ENCODE data around the gene PILRA.
"Not testable (repeated sequence)": the region's sequence is repeated elsewhere in the genome, so short reads cannot be mapped to it uniquely, and the experiment has no call there.

Gene PILRA

DNA sequence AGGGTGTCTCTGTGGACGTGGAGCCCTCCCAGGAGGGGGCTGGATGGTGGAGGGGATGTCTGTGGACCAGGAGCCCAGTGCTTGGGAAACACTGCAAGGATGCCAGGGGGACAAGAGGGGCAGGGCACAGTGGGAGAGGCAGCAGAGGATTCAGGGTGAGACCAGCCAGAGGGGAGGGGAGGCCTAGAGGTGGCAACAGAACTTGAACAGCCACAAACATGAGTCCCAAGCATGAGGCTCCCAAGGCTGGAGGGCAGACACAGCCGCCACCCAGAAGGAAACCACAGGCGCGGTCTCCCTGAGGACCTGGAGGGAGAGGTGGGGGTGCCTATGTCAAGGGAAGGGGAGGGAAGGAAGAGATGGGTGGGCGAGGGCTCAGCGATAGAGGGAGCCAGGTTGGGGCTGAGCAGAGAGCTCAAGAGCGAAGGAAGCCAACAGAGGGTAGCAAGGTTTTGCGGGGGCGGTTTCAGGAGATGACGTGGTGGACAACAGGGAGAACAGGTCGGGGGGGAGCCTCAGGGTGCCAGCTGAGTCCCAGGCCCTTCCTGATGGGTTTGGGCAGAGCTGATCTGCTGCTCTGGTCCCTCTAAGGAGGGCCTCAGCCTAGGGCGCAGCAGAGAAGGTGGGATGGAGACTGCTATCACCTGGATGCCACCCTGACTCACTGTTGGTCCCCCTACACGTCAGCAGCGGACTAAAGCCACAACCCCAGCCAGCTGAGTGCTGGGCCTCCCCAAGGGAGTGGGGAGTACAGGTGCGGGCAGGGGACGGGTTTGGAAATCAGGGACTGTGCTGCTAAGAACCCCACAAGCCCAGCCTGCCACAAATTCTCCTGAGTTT, 6.7 kb upstream of the PILRA start:
- intact Hi-C loops (cut with micrococcal nuclease), result no loop called here

DNA sequence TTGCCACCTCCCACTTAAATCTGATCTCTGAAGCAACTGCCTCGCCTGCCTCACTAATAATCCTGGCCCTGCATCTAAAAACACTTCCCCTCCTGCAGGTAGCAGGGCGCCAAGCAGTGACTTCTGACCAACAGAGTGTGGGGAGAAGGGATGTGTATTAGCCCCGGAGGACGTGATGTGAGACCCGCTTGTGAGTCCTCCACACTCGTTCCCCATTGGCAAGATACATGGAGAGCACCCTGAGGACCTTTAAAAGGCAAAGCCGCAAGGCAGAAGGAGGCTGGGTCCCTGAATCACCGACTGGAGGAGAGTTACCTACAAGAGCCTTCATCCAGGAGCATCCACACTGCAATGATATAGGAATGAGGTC, 6.1 kb upstream of the PILRA start:
- H3K27ac Mint-ChIP-seq, result peak overlapping the region; percentile 88

More for the DNA sequence above, 6.7 kb upstream of the PILRA start:
- H3K4me1 Mint-ChIP-seq (ENCODE audit: low read depth), result peaks cover 83% of the 10 kb centered on the region
- no peaks in the 10 kb centered on the region for H3K9me3 Mint-ChIP-seq
- no peaks in the 10 kb centered on the region for H3K27me3 Mint-ChIP-seq
- peak overlapping the region; percentile 88 for H3K27ac Mint-ChIP-seq
- H3K36me3 Mint-ChIP-seq (ENCODE audit: low read depth), result peaks cover 43% of the 10 kb centered on the region
- peak overlapping the region; percentile 41 for H3K4me3 Mint-ChIP-seq

DNA sequence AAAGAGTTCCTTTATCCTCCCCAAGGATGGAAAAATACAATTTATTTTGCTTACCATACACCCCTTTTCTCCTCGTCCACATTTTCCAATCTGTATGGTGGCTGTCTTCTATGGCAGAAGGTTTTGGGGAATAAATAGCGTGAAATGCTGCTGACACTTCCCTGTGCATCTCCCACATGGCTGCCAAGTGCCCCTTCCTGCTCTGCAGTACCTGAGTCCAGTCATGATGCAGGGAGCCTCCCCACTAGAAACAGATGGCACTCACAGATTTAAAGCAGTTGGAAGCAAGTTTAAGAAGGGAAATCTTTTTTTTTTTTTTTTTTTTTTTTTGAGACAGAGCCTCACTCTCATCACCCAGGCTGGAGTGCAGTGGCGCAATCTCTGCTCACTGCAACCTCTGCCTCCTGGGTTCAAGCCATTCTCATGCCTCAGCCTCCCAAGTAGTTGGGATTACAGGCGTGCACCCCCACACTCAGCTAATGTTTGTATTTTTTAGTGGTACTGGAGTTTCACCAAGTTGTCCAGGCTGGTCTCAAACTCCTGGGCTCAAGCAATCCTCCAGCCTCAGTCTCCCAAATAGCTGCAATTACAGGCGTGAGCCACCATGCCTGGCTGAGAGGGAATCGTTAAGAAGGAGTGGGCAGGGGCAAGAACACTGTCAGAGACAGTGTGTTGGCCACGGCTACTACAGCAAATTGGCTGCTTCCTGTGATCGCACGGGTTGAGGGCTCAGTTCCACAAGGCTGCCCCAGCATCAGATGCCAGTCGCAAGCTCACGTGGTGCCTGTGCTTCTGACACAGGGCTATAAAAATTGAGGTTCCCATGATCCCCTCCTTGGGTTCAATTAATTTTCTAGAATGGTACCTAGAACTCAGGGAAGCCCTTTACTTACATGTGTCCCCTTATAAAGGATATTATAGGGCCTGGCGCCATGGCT, 5.3 kb upstream of the PILRA start:
- H3K4me3 Mint-ChIP-seq, result no peak overlapping the region

More for the DNA sequence above, 6.1 kb upstream of the PILRA start:
- Mint-ChIP-seq H3K4me3 (no peak overlapping the region), H3K27me3 (no peaks in the 10 kb centered on the region), H3K36me3 (ENCODE audit: low read depth) (peaks cover 37% of the 10 kb centered on the region), H3K9me3 (no peaks in the 10 kb centered on the region), H3K4me1 (ENCODE audit: low read depth) (peaks cover 89% of the 10 kb centered on the region)
- intact Hi-C loops (cut with micrococcal nuclease), result no loop called here

DNA sequence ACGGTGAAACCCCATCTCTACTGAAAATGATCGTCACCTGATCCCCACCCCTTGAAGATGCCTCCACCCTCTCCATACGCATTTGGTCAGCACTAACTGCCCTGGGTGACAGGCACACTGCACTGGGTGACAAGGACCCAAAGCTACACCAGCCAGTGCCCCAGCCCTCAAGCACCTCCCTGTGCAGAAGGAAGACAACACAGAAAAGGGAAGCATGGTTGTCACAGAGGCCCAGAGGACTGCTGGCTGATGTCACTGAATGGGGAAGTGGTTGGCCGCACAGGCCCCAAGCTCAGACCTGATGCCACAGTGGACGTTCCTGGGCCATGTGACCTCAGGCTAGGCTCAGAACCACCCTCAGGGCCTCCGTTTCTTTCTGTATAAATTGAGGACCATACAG, 4.2 kb upstream of the PILRA start:
- Mint-ChIP-seq H3K4me3 (peak overlapping the region; percentile 9), H3K4me1 (ENCODE audit: low read depth) (peaks cover 96% of the 10 kb centered on the region), H3K9me3 (no peaks in the 10 kb centered on the region), H3K36me3 (ENCODE audit: low read depth) (peaks cover 26% of the 10 kb centered on the region), H3K27me3 (no peaks in the 10 kb centered on the region), H3K27ac (peak overlapping the region; percentile 88)
- intact Hi-C loops (cut with micrococcal nuclease), result loop anchor here (1.0 to 2.0 kb wide), 2 partner anchors 11 to 60 kb away; partner anchors contain the start of genes MEPCE and ZCWPW1

More for the DNA sequence above, 5.3 kb upstream of the PILRA start:
- H3K27me3 Mint-ChIP-seq, result no peaks in the 10 kb centered on the region
- peak overlapping the region; percentile 88 for H3K27ac Mint-ChIP-seq
- intact Hi-C loops (cut with micrococcal nuclease), result loop anchor here (2.0 kb wide), 1 partner anchor 61 kb away; the partner anchor contains the start of genes MEPCE and ZCWPW1
- peaks cover 29% of the 10 kb centered on the region for H3K36me3 Mint-ChIP-seq (ENCODE audit: low read depth)
- peaks cover 96% of the 10 kb centered on the region for H3K4me1 Mint-ChIP-seq (ENCODE audit: low read depth)
- H3K9me3 Mint-ChIP-seq, result no peaks in the 10 kb centered on the region

DNA sequence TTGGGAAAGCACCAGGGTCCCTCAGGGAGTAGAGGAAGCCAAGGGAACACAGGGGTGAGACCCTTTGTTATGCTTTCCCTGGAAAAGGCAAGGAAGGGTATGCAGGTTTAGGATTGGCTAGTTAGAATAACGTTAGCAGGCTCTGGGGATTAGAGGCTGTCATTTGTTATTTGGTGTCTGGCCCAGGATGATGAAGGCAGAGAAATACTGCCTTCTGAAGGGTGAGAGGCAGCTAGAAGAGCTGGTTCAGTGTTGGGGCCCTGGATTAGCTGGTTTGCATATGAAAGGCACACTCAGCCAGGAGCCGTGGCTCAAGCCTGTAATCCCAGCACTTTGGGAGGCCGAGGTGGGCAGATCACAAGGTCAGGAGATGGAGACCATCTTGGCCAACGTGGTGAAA, 3.0 kb upstream of the PILRA start:
- H3K4me1 Mint-ChIP-seq (ENCODE audit: low read depth), result peaks cover 98% of the 10 kb centered on the region

DNA sequence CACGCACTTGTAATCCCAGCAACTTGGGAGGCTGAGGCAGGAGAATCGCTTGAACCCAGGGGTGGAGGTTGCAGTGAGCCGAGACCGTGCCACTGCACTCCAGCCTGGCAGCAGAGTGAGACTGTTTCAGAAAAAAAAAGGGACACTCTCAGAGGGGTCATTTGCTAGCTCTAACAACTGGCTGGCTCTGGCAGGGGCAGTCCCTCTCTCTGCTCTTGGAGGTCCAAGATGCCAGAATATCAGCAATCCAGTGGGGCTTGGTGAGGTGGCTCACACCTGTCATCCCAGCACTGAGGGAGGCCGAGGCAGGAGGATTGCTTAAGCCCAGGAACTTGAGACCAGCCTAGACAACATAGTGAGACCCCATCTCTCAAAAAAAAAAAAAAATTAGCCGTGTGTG, 2.5 kb upstream of the PILRA start:
- Mint-ChIP-seq H3K4me1 (ENCODE audit: low read depth) (peaks cover 98% of the 10 kb centered on the region), H3K9me3 (no peaks in the 10 kb centered on the region), H3K27me3 (no peaks in the 10 kb centered on the region), H3K4me3 (peak overlapping the region; percentile 10), H3K36me3 (ENCODE audit: low read depth) (peaks cover 39% of the 10 kb centered on the region), H3K27ac (peak overlapping the region; percentile 88)
- intact Hi-C loops (cut with micrococcal nuclease), result no loop called here

More for the DNA sequence above, 3.0 kb upstream of the PILRA start:
- Mint-ChIP-seq H3K9me3 (no peaks in the 10 kb centered on the region), H3K27ac (peak overlapping the region; percentile 88), H3K36me3 (ENCODE audit: low read depth) (peaks cover 35% of the 10 kb centered on the region), H3K27me3 (no peaks in the 10 kb centered on the region), H3K4me3 (no peak overlapping the region)
- intact Hi-C loops (cut with micrococcal nuclease), result no loop called here

DNA sequence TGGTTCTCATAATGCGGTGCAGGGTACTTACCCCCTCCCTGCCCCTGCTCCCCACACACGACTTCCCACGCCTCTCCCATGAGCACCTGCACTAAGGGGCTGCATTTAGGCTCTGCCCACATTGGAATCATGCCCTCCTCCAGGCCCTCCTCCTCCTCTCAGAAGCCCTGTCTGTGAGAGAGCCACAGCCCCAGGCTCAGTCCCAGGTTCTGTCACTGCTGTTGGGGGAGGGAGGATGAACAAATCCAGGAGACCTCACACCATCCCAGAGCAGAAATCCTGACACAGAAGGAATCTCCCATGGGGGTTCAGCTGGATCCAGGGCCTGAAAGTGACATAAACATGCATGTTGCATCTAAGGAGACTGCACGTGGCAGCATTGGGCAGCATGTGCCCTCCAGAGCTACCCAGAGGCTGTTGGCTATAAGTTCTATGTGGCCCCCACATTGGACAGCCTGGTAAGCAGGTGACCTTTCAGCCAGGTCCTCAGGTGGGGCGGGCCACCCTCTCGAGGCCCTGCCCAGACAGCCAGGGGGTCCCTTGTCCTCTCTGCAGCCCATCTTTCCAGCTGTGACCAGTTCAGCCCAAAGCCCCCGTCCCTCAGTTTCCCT, 1.6 kb upstream of the PILRA start:
- H3K9me3 Mint-ChIP-seq, result no peaks in the 10 kb centered on the region
- H3K4me1 Mint-ChIP-seq (ENCODE audit: low read depth), result peaks cover 98% of the 10 kb centered on the region
- peak overlapping the region; percentile 88 for H3K27ac Mint-ChIP-seq
- H3K27me3 Mint-ChIP-seq, result no peaks in the 10 kb centered on the region
- peaks cover 43% of the 10 kb centered on the region for H3K36me3 Mint-ChIP-seq (ENCODE audit: low read depth)
- no peak overlapping the region for H3K4me3 Mint-ChIP-seq
- intact Hi-C loops (cut with micrococcal nuclease), result no loop called here

DNA sequence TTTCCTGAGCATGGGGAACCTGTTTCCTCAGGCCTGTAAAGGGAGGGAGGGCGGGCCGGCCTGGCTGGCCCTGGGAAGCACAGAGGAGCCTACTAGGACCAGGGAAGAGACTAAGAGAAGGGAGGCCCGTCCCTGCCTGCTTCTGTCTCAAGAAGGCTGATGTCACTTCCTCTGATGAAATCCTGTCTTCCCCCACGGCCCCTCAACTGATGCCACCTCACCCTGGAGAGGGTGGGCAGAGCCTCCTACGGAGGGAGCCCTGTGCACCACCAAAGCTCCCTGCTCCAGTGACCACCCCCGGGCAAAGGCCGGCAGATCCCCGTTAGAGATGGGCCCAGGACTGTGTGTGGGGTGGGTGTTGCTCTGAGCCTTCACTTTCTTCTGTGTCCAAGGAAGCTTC, 1.0 kb upstream of the PILRA start:
- Mint-ChIP-seq H3K4me1 (ENCODE audit: low read depth) (peaks cover 94% of the 10 kb centered on the region), H3K4me3 (peak overlapping the region; percentile 87), H3K27me3 (no peaks in the 10 kb centered on the region), H3K36me3 (ENCODE audit: low read depth) (peaks cover 46% of the 10 kb centered on the region), H3K27ac (peak overlapping the region; percentile 88), H3K9me3 (no peaks in the 10 kb centered on the region)
- intact Hi-C loops (cut with micrococcal nuclease), result no loop called here

DNA sequence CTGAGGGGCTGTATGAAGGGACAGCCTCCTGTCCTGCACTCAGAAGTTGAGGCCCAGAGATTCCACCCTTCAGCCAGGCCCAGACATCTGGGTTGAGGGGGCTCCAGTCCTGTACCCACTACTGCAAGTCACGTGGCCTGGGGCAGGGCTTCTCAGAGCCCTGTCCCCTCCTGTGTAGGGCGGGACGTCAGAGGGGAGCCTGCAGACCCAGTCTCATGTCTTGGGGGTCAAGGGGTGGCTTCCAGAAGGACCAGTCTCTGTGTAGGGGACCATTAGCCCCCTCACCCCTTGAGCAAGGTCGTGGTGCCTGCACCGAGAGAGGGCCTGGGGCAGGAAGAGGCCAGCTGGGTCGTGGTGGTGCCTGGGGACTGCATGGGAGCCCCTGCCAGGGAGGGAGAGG, 593 bp upstream of the PILRA start:
- peak overlapping the region; percentile 87 for H3K4me3 Mint-ChIP-seq
- no peaks in the 10 kb centered on the region for H3K9me3 Mint-ChIP-seq
- H3K4me1 Mint-ChIP-seq (ENCODE audit: low read depth), result peaks cover 90% of the 10 kb centered on the region
- no peaks in the 10 kb centered on the region for H3K27me3 Mint-ChIP-seq
- H3K27ac Mint-ChIP-seq, result peak overlapping the region; percentile 88
- intact Hi-C loops (cut with micrococcal nuclease), result no loop called here
- peaks cover 46% of the 10 kb centered on the region for H3K36me3 Mint-ChIP-seq (ENCODE audit: low read depth)

DNA sequence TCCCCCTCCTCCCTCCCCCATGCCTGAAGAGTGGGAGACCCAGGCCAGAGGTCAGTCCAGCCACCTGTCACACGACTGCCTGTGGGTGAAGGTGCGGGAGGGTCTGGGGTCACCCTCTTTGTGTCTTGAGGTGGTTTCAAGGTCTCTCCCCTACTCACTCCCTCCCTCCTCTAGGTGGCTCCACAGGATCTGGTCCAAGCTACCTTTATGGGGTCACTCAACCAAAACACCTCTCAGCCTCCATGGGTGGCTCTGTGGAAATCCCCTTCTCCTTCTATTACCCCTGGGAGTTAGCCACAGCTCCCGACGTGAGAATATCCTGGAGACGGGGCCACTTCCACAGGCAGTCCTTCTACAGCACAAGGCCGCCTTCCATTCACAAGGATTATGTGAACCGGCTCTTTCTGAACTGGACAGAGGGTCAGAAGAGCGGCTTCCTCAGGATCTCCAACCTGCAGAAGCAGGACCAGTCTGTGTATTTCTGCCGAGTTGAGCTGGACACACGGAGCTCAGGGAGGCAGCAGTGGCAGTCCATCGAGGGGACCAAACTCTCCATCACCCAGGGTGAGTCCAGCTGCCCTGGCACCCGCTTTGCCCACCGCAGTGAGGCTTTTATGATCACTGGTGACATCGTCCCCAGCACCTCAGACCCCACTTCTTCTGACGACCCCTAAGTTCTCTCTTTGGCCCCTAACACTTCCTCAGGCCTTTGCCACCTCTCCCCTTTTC, 747 bp downstream of the PILRA start:
- H3K9me3 Mint-ChIP-seq; intact Hi-C loops (cut with micrococcal nuclease); H3K27me3 Mint-ChIP-seq: not testable (repeated sequence)
- peak overlapping the region; percentile 88 for H3K27ac Mint-ChIP-seq
- H3K36me3 Mint-ChIP-seq (ENCODE audit: low read depth), result peaks cover 55% of the 10 kb centered on the region
- H3K4me3 Mint-ChIP-seq, result peak overlapping the region; percentile 87
- H3K4me1 Mint-ChIP-seq (ENCODE audit: low read depth), result peaks cover 90% of the 10 kb centered on the region

DNA sequence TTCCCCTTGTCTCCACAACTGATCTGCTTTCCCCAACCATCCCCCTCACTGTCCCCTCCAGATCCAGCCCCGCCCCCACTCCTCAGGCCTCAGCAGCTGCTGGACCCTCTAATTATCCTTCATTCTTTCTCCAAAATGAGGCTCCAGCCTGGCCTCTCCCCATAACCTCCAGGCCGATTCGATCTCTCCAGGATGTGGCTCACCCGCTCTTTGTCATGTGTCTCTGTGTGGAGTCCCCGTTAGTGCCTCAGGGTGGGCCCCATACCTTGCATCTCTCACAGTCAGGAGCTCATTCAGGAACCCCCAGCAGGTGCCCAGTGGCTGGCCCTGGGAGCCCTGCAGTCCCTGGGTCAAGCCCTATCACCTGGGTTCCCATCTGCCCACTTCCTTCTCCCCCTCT, 1.3 kb downstream of the PILRA start:
- peaks cover 87% of the 10 kb centered on the region for H3K4me1 Mint-ChIP-seq (ENCODE audit: low read depth)
- peaks cover 55% of the 10 kb centered on the region for H3K36me3 Mint-ChIP-seq (ENCODE audit: low read depth)
- H3K9me3 Mint-ChIP-seq, result no peaks in the 10 kb centered on the region
- peak overlapping the region; percentile 88 for H3K27ac Mint-ChIP-seq
- intact Hi-C loops (cut with micrococcal nuclease), result no loop called here
- H3K27me3 Mint-ChIP-seq, result no peaks in the 10 kb centered on the region
- H3K4me3 Mint-ChIP-seq, result peak overlapping the region; percentile 87

DNA sequence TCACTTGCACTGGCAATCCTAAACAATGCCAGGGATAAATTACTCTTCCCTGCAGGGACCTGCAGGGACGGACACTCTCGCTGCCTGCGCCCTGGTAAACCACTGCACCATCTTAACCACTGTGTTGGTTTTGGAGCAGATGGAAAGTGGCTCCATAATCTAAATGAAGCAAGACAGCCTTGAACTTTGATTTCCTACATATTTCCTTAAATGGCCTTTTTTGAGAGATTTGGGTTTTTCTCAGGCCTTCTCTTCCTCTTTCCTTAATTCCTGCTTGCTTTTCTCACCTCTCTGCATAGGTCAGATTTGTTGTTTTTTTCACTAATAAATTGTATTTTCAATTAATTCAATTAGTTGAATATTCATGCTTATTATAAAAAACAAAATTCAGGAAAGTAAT, 2.8 kb downstream of the PILRA start:
- H3K27me3 Mint-ChIP-seq, result no peaks in the 10 kb centered on the region
- peak overlapping the region; percentile 87 for H3K4me3 Mint-ChIP-seq
- peaks cover 84% of the 10 kb centered on the region for H3K4me1 Mint-ChIP-seq (ENCODE audit: low read depth)
- intact Hi-C loops (cut with micrococcal nuclease), result no loop called here
- no peaks in the 10 kb centered on the region for H3K9me3 Mint-ChIP-seq
- peaks cover 58% of the 10 kb centered on the region for H3K36me3 Mint-ChIP-seq (ENCODE audit: low read depth)
- H3K27ac Mint-ChIP-seq, result peak overlapping the region; percentile 88

DNA sequence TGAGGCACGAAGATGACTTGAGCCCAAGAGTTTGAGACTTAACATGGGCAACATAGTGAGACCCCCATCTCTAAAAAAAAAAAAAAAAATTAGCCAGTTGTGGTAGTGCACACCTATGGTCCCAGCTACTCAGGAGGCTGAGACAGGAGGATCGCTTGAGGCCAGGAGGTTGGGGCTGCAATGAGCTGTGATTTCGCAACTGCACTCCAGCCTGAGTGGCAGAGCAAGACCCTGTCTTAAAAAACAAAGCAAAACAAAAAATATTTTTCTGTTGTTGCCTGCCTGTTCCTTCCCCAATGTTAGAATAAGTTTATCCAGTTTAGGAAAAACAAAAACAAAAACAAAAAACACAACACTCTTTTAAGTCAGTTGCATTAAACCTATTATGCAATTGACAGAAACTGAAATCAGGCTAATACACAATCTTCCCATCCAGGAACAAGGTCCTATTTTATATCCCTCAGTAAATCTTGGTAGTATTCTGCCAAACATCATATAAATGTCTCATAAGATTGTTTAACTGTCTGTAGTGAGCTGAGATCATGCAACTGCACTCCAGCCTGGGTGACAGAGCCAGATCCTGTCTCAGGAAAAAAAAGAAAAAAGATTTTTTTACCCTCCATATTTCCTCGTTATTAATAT, 4.9 kb downstream of the PILRA start:
- intact Hi-C loops (cut with micrococcal nuclease), result no loop called here
- peak overlapping the region; percentile 60 for H3K4me3 Mint-ChIP-seq
- H3K9me3 Mint-ChIP-seq, result no peaks in the 10 kb centered on the region
- no peaks in the 10 kb centered on the region for H3K27me3 Mint-ChIP-seq
- H3K36me3 Mint-ChIP-seq (ENCODE audit: low read depth), result peaks cover 80% of the 10 kb centered on the region
- H3K4me1 Mint-ChIP-seq (ENCODE audit: low read depth), result peaks cover 77% of the 10 kb centered on the region
- H3K27ac Mint-ChIP-seq, result peak overlapping the region; percentile 90

All from dendritic cell treated with granulocyte-macrophage colony-stimulating factor and Interleukin-4, amounts not matched to agents 40 ng/mL and 50 ng/mL, for 4 days (primary cell).